Measurements from ENCODE around the gene AXL.

GRCh38 chr19:41241859-41242258 is 22.8 kb downstream of the AXL start:
- no peak for TF ChIP-seq CTCF (IDR thresholded peaks at IDR 0.05)
- no peak for TF ChIP-seq EP300 (IDR thresholded peaks at IDR 0.05)
- no peak for TF ChIP-seq POLR2A (IDR thresholded peaks at IDR 0.05)

All from tibial nerve (tissue), 4 donors.